Skeletal muscle satellite cell (primary cell): ENCODE results near the gene LGALS3.

ENCODE experiments used
- H3K27me3 ChIP-seq: 2 replicates; pipeline ENCODE4 v1.7.0; 2013; ENCODE audit warnings: low read length; ENCODE audit not compliant: control insufficient read depth, insufficient read depth
- H3K36me3 ChIP-seq: 2 replicates; pipeline ENCODE4 v1.7.0; 2013; ENCODE audit warnings: mild to moderate bottlenecking, control low read depth, low read length; ENCODE audit not compliant: insufficient read depth
- H3K4me1 ChIP-seq: 2 replicates; pipeline ENCODE4 v1.7.0; 2013; ENCODE audit warnings: low read length; ENCODE audit not compliant: control insufficient read depth, insufficient read depth
- H3K4me2 ChIP-seq: 2 replicates; pipeline ENCODE4 v1.7.0; 2013; ENCODE audit warnings: mild to moderate bottlenecking, low read length
- H3K4me3 ChIP-seq: 2 replicates; pipeline ENCODE4 v1.7.0; 2013; ENCODE audit warnings: low read length
- H3K9ac ChIP-seq: 2 replicates; pipeline ENCODE4 v1.7.0; 2013; ENCODE audit warnings: mild to moderate bottlenecking, low read depth, low read length, moderate library complexity
- H3K9me3 ChIP-seq: replicated peaks from 2 replicates; pipeline ENCODE4 v1.7.0; 2013; ENCODE audit warnings: mild to moderate bottlenecking, control low read depth, low read length

Gene LGALS3

GRCh38 chr14:55170526-55170925 is 41.5 kb downstream of the LGALS3 start:
- H3K4me2 ChIP-seq = no peak overlapping the region
- no peak overlapping the region for H3K9ac ChIP-seq
- no peaks in the 10 kb centered on the region for H3K4me1 ChIP-seq
- H3K4me3 ChIP-seq = no peak overlapping the region
- H3K36me3 ChIP-seq = peaks cover 11% of the 10 kb centered on the region
- no peaks in the 10 kb centered on the region for H3K27me3 ChIP-seq
- H3K9me3 ChIP-seq = no peaks in the 10 kb centered on the region

- Histone ChIP-seq H3K36me3 (peaks cover 10% of the 10 kb centered on the region), H3K9ac (peak overlapping the region; percentile 40), H3K4me1 (peaks cover 13% of the 10 kb centered on the region), H3K4me3 (no peak overlapping the region), H3K27me3 (no peaks in the 10 kb centered on the region), H3K9me3 (no peaks in the 10 kb centered on the region), H3K4me2 (peak overlapping the region; percentile 3)
Measured at GRCh38 chr14:55180006-55180405, 51.0 kb downstream of the LGALS3 start.

GRCh38 chr14:55180434-55180833 is 51.4 kb downstream of the LGALS3 start:
- Histone ChIP-seq H3K9me3 (no peaks in the 10 kb centered on the region), H3K4me2 (peak overlapping the region; percentile 3), H3K27me3 (no peaks in the 10 kb centered on the region), H3K9ac (peak overlapping the region; percentile 40), H3K4me3 (no peak overlapping the region), H3K4me1 (peaks cover 13% of the 10 kb centered on the region), H3K36me3 (peaks cover 10% of the 10 kb centered on the region)

- Histone ChIP-seq H3K4me3 (no peak overlapping the region), H3K36me3 (no peaks in the 10 kb centered on the region), H3K4me2 (no peak overlapping the region), H3K9ac (no peak overlapping the region), H3K27me3 (no peaks in the 10 kb centered on the region), H3K9me3 (no peaks in the 10 kb centered on the region), H3K4me1 (peaks cover 19% of the 10 kb centered on the region)
Measured at GRCh38 chr14:55188686-55189295, 59.7 kb downstream of the LGALS3 start.

GRCh38 chr14:55190906-55191202 is 61.8 kb downstream of the LGALS3 start:
- H3K9ac ChIP-seq = peak overlapping the region; percentile 73
- H3K9me3 ChIP-seq = no peaks in the 10 kb centered on the region
- peaks cover 19% of the 10 kb centered on the region for H3K4me1 ChIP-seq

GRCh38 chr14:55191203-55192053 is 62.4 kb downstream of the LGALS3 start, which contains the start of gene DLGAP5:
DLGAP5 (minus strand) TSS chr14:55191585; CDS start chr14:55189179, 2,406 bp downstream.
- Histone ChIP-seq H3K9ac (peak within 1 kb of the TSS; percentile 73), H3K4me3 (peak within 1 kb of the TSS; percentile 93), H3K4me1 (peaks cover 19% of the 10 kb centered on the region), H3K27me3 (no peaks in the 10 kb centered on the region), H3K9me3 (no peaks in the 10 kb centered on the region), H3K36me3 (no peaks in the 10 kb centered on the region), H3K4me2 (peak within 1 kb of the TSS; percentile 86)

More at GRCh38 chr14:55190906-55191202, 61.8 kb downstream of the LGALS3 start:
- Histone ChIP-seq H3K36me3 (no peaks in the 10 kb centered on the region), H3K27me3 (no peaks in the 10 kb centered on the region), H3K4me2 (peak overlapping the region; percentile 86), H3K4me3 (peak overlapping the region; percentile 93)

- H3K36me3 ChIP-seq = no peaks in the 10 kb centered on the region
- peak overlapping the region; percentile 86 for H3K4me2 ChIP-seq
- peak overlapping the region; percentile 93 for H3K4me3 ChIP-seq
- peak overlapping the region; percentile 73 for H3K9ac ChIP-seq
- no peaks in the 10 kb centered on the region for H3K27me3 ChIP-seq
- H3K4me1 ChIP-seq = peaks cover 19% of the 10 kb centered on the region
- H3K9me3 ChIP-seq = no peaks in the 10 kb centered on the region
Measured at GRCh38 chr14:55192054-55192621, 63.1 kb downstream of the LGALS3 start.

- Histone ChIP-seq H3K4me2 (no peak overlapping the region), H3K4me1 (peaks cover 5% of the 10 kb centered on the region), H3K27me3 (no peaks in the 10 kb centered on the region), H3K9ac (no peak overlapping the region), H3K4me3 (no peak overlapping the region), H3K9me3 (no peaks in the 10 kb centered on the region), H3K36me3 (no peaks in the 10 kb centered on the region)
Measured at GRCh38 chr14:55194656-55195355, 65.8 kb downstream of the LGALS3 start.
